Inferior parietal cortex (tissue), 1 donor: ENCODE measurements around the gene RGR.

Experiments
- DNase-seq: peaks from one replicate; pipeline ENCODE4 v3.0.0-alpha.2; 2016; ENCODE audit errors: extremely low spot score

RGR gene

DNA sequence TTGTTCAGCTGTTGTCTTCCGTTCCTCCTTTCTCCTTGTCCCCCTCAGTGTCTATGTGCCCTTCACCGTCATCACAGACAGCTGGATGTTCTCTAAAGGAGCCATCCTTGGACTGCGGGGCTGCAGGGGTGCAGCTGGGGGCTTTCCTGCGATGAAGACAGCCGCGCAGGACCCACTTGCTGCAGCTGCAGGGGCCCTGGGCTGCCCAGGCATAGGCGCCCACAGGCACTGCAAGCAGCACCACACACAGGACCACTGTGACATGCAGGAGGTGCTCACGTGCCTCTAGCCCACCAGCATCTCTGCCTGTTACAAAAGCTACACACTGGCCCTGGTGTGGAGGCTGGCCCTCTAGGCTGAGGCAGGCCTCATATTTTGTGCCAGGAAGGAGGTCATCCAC lies 22.9 kb upstream of the RGR start:
- DNase-seq: no peak

DNA sequence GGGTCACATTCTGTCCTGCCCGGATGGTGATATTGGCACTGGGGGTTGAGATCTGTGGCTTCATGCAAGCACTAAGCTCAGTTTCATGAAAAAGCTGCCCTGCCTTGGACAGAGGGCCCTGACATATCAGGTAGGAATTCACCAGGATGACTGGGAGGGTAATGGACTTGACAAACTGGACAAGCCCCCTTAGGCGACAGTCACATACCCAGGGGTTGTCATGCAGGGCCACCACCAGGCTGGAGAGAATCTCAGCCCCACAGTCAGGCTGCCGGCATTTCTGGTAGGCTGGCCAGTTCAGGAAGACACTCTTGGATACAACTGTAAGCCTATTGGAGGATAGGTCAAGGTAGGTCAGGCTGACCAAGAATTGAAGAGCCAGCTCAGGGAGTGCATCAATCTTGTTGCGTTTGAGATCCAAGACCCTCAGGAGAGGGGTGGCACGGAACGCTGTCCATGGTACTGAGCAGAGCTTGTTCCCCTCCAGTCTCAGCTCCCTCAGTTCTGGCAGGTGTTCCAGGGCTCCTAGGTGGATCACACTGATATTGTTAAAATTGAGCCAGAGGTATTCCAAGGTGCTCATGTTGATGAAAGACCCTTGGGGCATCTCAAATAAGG lies 20.3 kb upstream of the RGR start:
- no peak for DNase-seq

DNA sequence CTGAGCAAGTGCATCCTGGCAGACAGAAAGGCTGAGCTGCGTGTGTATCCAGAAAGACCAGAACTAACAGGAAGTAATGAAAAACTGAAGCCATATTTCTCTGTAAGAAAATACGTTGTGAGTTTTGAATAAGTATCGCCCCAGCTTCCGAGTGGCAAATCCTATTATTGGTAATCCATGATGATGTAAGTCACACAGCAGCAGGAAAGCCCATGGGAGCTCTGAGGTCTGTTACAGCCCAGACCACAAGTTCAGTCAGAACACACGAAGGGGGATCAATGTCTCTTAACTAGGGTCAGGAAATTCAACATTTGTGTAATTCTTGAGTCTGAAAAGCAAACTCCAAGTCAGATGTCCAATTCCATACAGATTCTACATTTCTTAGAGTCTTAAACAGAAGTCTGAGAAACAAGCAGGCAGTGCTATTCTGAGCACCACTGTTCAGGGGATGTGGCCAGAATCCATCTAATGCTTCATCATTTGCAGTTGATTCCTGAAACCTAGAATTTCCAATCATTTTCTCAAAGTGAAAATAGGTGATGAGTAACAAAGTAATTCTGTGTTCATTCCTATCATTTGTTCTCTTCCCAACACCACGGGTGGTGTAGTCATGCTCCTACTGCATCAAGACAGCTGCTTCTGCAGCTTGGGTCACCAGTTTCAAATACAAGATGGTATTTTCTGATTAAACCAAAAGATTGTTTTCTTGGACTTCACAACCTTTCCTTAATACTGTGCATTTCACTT lies 19.3 kb upstream of the RGR start, which contains the start of gene LRIT2:
LRIT2 (minus strand) TSS at position 118 of the 747 bp plus-strand sequence; CDS start at position 94, 24 bp downstream.
- peak; percentile 5 for DNase-seq

DNA sequence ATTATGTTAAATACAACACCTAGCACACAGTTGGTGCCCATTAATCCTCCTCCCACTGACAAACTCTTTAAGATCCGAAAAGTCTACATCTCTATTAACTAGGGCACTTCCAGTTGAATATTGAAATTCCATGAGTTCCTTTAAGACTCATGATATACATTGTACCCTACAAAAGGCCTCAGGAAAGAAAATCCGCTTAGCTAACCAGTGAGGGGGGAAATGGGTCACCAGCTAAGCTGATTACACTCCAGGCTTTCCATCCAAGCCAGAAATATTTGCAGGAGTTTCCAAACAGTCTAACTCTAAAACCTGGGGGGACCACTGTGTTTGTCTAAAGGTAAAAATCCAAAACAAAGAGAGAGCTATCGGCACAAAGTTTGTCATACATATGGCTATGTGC lies 18.2 kb upstream of the RGR start:
- no peak for DNase-seq

DNA sequence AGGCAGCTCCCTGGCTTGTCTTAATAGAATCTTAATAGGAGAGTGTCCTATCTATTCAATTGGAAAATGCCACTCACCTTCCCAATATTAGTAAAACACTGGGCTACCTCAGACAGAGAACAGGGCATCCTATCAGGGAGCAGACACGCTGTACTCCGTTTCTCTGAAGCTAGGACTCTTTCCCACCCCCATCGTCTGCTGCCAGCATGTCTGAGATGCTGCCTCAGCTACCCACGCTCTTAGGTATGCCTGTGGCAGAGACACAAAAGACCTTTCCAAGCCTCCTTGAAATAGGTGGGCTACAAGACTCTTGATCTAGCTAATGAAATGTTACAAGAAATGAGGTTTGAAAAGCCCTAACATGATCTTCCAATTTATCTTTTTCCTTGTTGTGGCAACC lies 17.0 kb upstream of the RGR start:
- DNase-seq: no peak

DNA sequence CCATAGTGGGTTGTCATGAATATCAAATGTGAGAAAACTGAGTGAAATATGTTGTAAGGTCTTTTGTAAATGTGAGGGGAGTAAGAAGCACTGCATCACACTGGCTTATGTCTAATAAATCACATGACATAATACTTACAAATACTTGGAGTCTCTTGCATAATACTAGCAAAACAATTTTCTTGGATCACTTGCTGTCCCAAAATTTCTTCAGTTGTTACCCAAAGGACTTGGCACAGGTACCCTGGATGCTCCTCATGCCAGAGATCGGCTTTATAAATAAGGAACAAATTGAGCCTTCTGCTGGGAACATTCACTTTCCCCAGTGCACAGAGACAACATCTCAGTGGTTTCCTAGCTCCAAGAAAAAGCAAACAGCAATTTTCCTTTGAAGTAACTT lies 14.5 kb upstream of the RGR start:
- DNase-seq: no peak

DNA sequence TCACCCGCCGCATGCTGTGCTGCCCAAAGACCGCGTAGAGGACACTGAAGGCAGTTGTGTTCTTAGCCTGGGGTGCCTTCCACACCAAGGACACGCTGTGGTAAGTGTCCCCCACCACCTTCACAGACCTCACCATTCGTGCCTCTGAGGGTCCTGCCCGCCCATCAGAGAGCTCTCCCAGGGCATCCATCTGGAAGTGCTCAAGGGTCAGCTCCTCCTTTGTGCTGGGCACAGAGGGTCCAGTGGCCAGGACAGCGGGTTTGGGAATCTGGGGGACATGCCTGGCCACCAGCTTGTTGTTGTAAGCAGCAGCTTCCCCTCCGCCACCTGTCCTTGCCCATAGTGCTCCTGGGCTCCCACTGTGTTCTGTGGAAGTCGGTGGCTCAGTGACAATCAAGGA lies 12.5 kb upstream of the RGR start:
- no peak for DNase-seq

DNA sequence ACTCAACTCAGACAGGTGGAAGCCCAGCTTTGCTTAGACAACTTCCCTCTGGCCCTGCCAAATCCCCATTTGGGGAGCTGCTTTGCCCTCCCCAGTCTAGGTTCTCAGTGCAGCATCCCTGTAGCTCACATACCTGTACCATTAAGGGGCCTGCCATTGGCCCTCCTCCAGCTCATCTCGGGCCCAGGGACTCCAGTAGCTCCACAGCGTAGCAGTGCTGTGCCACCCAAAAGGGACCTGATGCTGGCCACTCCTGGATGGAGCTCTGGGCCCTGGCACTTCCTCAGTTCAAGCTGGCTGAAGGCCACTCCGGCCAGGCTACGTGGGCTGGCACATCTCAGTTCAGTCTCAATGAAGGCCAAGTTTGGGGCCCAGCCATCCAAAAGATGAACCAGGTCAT lies 10.9 kb upstream of the RGR start:
- DNase-seq: no peak

DNA sequence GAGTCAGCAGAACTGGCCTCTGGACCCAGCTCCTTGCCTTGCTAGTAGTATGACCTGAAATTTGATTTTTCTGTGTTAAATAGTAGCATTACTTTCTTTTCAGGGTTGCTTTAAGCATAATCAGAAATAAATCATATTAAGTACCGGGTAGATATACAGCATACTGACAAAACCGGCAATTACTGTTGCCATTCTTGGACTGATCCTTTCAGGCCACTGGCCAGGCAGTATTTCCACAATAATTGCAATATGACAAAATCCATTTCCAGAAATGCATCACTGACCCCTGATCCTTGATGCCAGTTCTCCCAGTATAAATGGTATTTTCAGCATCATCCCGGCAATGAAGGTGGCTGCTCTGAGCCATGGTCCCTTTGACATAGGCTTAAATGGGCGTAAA lies 10.4 kb upstream of the RGR start:
- no peak for DNase-seq

DNA sequence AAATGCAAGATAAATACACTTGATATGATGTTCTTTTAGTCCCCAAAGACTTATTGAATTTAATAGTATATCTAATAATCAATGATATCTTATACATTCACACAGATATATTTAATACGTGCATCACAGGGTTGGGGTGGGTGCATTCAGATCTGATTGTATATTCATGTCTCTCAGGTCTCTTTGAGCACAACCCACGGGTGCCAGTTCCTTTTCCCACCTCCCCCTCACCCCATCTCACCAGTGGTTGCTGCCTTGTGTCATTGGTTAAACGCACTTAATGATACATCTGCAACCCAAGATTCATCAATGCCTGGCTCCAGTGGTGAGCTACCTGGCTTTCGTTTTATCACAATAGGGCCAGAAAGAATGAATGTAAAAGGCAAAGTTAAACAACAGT lies 9.8 kb upstream of the RGR start:
- no peak for DNase-seq

DNA sequence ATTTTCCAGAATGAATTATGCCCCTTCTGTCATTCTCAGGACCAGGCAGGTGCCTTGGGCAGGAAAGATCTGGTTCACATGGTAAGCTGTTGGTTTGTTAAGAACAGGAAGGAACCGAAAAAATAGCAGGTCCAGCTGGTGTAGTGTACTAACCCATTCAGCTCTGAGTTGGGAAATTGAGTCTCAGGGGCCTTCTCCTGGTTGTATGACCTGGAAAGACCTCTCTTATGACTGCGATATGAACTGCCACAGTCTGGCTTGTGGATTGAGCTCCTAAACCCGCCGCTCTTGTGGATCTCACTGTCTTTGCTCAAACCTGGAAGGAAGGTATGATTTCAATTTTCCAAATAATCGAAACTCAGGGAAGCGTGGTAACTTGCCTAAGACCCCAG lies 8.1 kb upstream of the RGR start:
- DNase-seq: no peak

DNA sequence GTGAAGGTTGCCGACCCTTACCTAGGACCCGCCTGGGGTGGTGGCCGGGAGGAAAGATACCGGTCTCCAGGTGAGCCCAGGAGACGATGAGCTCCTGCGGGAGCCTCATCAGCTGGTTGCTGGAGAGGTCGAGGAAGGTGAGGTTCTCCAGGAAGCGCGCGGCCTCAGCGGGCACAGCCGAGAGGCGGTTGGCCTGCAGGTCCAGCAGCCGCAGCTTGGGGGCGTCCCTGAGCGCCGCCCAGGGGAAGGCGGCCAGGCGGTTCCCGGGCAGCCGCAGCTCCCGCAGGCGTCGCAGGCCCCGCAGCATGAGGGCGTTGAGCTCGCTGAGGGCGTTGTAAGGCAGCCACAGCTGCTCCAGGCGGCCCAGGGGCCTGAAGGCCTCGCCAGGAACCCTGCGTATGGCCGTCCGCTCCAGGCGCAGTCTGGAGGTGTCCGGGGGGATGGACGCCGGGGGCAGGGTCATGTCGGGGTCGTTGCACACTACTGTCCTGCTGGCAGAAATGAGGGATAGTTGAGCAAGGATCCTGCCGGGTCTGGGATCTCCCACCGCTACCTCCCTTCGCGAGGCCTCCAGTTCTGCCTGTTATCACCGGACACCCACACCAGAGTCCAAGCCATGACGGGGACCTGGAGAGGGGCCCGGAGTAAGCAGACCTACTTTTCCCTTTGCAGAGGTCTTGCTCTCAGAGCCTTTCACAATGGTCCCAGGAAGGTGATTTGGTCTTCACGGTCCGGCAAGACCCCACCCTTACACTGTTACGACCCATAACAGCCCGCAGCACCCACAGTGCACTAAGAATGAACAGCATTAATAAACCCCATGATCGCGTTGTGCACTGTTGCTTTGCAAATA lies 7.4 kb upstream of the RGR start:
- no peak for DNase-seq

DNA sequence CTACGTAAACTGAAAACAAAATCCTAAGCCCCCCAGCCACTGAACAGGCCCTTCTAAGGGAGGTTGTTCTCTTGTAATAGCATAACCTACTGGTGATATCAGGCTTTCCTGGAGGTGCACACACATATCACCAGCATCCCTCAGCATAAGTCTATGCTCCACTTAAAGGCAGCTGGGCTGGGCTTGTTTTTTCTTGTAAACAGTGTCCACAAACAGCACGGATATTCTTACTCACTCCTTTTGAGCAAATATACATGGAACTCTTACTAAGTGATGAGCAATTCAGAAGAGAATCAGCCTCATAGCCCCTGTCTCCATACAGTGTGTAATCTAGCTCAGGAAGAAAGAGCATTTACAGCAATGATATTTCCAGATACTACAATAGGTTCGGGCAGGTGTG lies 5.9 kb upstream of the RGR start:
- no peak for DNase-seq

DNA sequence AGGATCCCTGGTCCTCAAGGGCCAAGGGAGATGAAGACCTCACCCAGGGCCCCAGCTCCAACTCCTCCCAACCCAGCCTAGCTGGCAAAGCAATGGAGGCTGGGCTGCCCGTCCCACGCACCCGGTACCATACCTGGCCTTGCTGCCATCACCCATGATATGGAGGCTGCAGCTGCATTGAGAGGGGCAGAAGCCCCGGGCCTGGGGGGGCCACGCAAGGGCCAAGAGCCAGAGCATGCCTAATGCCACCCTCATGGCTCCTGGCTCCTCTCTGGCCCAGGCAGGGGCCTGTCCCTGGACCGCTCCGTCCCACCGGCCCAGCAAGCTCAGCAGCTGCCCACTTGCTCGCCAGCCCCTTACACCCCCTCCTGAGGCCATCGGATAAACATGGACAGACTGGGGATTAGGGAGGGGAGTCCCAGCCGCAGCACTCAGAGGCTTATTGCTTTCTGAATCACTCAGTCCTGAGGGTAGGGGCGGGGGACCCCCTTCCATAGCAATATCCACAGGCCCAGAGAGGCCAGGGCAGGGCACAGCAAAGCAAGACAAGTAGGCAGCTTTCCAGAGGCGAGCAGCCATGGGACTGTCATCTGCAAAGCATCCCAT lies 3.6 kb upstream of the RGR start, which contains the start of gene LRIT1:
LRIT1 (minus strand) TSS at position 362 of the 606 bp plus-strand sequence; CDS start at position 255, 107 bp downstream.
- no peak for DNase-seq

DNA sequence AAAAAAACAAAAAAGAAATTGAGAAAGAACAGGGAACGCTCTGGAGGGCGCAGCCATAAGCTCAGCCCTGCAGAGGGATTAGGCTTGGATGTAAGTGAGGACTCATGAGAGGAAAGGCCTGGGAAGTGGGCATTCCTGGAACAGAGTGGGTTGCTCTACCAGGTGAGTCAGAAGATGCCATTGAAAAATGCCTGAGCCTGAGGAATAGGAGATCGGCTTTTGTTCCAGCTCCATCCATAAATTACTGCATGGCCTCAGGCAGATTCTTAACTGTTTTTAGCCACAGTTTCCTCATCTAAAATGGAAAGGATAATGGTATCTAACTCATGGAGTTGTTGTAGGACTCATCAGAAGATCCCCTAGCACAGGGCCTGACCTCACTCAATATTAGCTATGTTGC lies 1.1 kb upstream of the RGR start:
- no peak for DNase-seq

DNA sequence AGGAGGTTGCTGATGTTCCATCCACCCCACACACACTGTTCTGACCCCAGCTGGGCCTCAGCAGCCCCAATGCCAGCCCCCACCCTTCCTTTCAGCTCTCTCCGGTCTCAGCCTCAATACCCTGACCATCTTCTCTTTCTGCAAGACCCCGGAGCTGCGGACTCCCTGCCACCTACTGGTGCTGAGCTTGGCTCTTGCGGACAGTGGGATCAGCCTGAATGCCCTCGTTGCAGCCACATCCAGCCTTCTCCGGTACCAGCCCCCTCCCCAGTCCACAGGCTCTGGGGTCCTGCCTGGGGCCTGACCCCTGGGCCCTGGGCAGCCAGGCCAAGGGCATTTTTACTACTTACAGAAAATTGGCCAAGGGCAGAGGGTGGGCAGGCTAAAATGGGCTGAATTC lies 2.6 kb downstream of the RGR start:
- no peak for DNase-seq

DNA sequence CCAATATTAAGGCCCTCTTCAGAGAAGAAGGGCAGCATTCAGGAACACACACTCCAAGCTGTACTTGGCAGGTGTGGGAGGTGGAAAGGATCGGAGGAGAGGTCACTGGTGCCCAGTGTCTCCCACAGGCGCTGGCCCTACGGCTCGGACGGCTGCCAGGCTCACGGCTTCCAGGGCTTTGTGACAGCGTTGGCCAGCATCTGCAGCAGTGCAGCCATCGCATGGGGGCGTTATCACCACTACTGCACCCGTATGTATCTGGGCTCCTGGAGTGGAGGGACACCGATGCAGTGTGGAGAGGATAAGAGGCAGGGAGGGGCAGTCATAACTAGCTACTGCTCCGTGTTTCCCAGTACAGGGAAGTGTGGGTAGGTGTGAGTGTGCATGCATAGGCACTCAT lies 3.9 kb downstream of the RGR start:
- no peak for DNase-seq

DNA sequence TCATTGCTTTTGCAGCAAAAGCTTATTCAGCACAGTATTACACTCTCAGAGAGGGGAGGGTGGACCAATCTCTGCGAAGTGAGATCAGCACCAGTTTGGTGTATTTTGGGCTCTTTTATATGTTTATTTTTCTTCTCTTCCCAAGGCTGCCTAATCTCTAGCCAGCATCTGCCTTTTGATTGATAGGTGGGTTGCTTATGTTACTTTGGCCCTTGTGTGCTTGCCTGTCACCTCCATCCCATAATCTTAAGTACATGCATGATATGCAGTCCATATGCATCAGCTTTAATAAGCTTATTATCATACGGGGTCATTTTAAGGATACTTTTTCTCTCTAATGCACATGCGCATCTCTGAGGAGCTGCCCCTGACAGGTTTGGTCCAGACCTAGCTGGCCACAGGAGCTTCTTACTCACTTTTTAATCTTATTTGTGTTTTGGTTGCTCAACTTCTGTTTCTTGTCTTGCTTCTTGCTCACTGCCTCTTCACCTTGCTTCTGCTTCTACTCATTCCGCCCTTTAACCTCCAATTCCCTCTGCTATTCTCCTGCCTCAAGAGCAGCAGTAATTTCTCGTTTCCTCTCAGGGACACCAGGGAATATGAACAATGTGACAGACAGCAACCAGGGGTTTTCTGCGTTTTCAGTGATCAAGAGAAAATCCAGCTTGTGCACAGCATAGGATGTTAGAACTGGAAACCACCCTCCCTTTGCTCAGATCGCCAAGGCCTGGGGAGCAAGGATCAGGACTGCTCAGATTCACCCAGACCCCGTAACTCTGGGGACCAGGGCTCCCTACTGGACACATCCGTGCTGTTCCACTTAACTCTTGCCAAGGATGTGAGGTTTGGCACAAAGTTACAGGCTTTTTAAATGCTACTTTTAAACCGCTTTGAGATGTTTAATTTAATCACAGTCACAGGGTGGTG lies 10.0 kb downstream of the RGR start:
- no peak for DNase-seq

DNA sequence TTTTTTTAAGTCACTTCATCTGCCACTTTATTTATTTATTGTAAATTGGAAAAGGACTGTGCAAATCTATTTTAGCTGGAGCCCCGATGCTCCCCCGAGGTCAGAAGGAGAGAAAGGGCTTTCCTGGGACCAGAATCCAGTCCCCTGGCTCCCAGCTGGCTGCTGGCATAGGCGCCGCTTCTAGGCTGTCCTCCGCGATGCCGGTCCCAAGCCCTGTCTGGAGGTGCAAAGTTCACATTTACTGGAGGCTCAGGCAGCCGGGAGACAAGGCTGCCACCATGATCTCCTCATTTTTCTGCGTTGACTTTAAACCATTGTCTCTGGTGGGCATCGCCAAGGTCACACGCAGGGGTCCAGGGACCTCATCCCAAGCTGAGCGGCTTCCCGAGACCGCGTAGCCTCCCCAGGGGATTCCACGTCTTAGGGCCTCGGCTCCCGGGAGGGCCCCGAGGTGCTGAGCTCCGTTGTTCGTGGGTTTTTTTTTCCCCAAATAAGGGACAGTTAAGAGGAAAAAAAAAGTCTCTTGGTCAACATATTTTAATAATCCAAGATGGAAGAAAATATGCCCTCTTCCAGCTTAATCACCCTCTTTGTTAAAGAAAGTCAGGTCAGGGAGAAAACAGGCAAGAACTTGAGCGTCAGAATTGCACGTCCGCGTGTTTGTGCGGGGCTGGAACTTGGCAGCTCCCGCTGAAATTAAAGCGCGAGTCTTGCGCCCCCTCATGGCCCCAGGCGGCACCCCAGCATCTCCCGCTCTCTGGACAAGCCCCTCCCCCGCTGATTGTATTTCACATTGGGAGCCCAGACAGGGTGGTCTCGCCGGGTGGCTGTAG lies 11.9 kb downstream of the RGR start:
- peak; percentile 57 for DNase-seq

DNA sequence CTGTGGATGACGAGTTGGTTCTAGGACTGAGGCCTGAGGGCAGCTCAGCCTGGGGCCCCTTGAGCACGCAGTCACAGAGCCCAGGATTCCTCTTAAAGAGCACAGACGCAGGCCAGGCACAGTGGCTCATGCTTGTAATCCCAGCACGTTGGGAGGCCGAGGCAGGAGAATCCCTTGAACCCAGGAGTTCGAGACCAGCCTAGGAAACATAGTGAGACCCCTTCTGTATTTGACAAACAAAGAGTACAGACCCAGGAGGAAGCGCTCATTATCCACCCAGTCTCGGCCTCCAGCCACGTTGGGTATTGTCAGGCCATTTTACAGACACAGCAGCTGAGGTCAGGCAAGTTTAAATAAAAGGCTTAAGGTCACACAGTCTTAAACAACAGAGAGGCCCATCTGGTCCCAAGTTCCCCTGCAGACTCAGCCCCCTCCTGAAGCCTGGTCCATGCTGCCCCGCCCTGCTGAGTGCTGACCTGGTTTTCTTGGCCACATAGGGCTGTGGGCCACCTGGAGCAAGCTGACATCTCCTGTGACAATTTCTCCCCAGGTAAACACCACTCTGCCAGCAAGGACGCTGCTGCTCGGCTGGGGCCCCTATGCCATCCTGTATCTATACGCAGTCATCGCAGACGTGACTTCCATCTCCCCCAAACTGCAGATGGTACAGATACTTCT lies 12.6 kb downstream of the RGR start:
- no peak for DNase-seq
